RPMI7951 (cell line): Measurements from ENCODE around the gene WNK4. TPM values are rescaled to one million over a fixed set of nuclear protein-coding genes. Genes with fewer than 3 reads are reported as not detected.

Source experiments
- DNase-seq: peaks from one replicate; pipeline ENCODE4 v3.0.0-alpha.2; 2012; ENCODE audit warnings: low read depth
- total RNA-seq: library from RNA; depleted of rRNA; stranded (reverse); fragments of >200 nt; shearing (Covaris generic); gene quantifications from 2 replicates; pipeline ENCODE4 v1.2.3, GENCODE V29; 2014; rRNA removed

Gene WNK4
- total RNA-seq, 1 experiment from 2014 or later: 0.24 TPM

GRCh38 chr17:42841975-42842685, 61.7 kb downstream of the WNK4 start:
- no peak for DNase-seq

GRCh38 chr17:42843358-42843934, 63.0 kb downstream of the WNK4 start:
- peak; percentile 53 for DNase-seq

GRCh38 chr17:42844271-42844670, 63.9 kb downstream of the WNK4 start, which contains the start of gene AOC2:
Gene AOC2 (plus strand): TSS chr17:42844580. CDS start chr17:42844627, 47 bp downstream.
- DNase-seq: no peak

- DNase-seq: no peak
Observed at GRCh38 chr17:42844761-42845555, 64.5 kb downstream of the WNK4 start.

GRCh38 chr17:42845556-42845917, 65.1 kb downstream of the WNK4 start:
- no peak for DNase-seq

- DNase-seq: peak; percentile 44
Observed at GRCh38 chr17:42845918-42846593, 65.6 kb downstream of the WNK4 start.

Other genes with a start within 250 kb of the WNK4 start
- 12.7 and 15.5 TPM in 2 replicates for gene NAGLU, start 244.4 kb upstream of the WNK4 start, total RNA-seq
- gene HSD17B1, start 227.7 kb upstream of the WNK4 start, total RNA-seq: 0.68 and 1.4 TPM in 2 replicates
- 13.8 and 17.8 TPM in 2 replicates for gene COASY, start 218.5 kb upstream of the WNK4 start, total RNA-seq
- 28.1 and 29.7 TPM in 2 replicates for gene MLX, start 213.5 kb upstream of the WNK4 start, total RNA-seq
- gene PSMC3IP, start 202.9 kb upstream of the WNK4 start, total RNA-seq: 18.7 and 25.0 TPM in 2 replicates
- 25.4 and 28.7 TPM in 2 replicates for gene RETREG3, start 171.2 kb upstream of the WNK4 start, total RNA-seq
- gene TUBG1, start 170.9 kb upstream of the WNK4 start, total RNA-seq: 128 and 148 TPM in 2 replicates
- gene TUBG2, start 121.3 kb upstream of the WNK4 start, total RNA-seq: 19.9 and 21.6 TPM in 2 replicates
- 9.9 and 12.5 TPM in 2 replicates for gene PLEKHH3, start 103.6 kb upstream of the WNK4 start, total RNA-seq
- 1.4 and 2.0 TPM in 2 replicates for gene CCR10, start 98.8 kb upstream of the WNK4 start, total RNA-seq
- gene CNTNAP1, start 98.1 kb upstream of the WNK4 start, total RNA-seq: 9.6 and 10.2 TPM in 2 replicates
- gene EZH1, start 35.6 kb upstream of the WNK4 start, total RNA-seq: 8.5 and 9.7 TPM in 2 replicates
- gene RAMP2, start 19.4 kb upstream of the WNK4 start, total RNA-seq: 1.4 and 2.4 TPM in 2 replicates
- 106 and 117 TPM in 2 replicates for gene VPS25, start 7.2 kb upstream of the WNK4 start, total RNA-seq
- 102 and 119 TPM in 2 replicates for gene COA3, start 18.1 kb downstream of the WNK4 start, total RNA-seq
- gene CNTD1, start 18.3 kb downstream of the WNK4 start, total RNA-seq: 0.98 and 1.1 TPM in 2 replicates
- gene BECN1, start 43.7 kb downstream of the WNK4 start, total RNA-seq: 65.8 and 75.1 TPM in 2 replicates
- gene PSME3, start 52.8 kb downstream of the WNK4 start, total RNA-seq: 74.4 and 96.1 TPM in 2 replicates
- 0.10 and 0.36 TPM in 2 replicates for gene AOC2, start 64.0 kb downstream of the WNK4 start, total RNA-seq
- 0.10 TPM in 1 of 2 replicates, not detected in the other for gene AOC3, start 70.6 kb downstream of the WNK4 start, total RNA-seq
- not detected in 2 replicates for gene G6PC1, start 120.2 kb downstream of the WNK4 start, total RNA-seq
- gene AARSD1, start 183.8 kb downstream of the WNK4 start, total RNA-seq: 20.3 and 22.7 TPM in 2 replicates
- 2.0 and 2.3 TPM in 2 replicates for gene PTGES3L, start 199.5 kb downstream of the WNK4 start, total RNA-seq
- 4.7 and 5.0 TPM in 2 replicates for gene RUNDC1, start 200.0 kb downstream of the WNK4 start, total RNA-seq
- 1,798 and 1,894 TPM in 2 replicates for gene RPL27, start 217.8 kb downstream of the WNK4 start, total RNA-seq
- 26.7 and 43.8 TPM in 2 replicates for gene IFI35, start 226.2 kb downstream of the WNK4 start, total RNA-seq
- gene VAT1, start 241.8 kb downstream of the WNK4 start, total RNA-seq: 97.0 and 112 TPM in 2 replicates
- not detected in 2 replicates for gene RND2, start 244.6 kb downstream of the WNK4 start, total RNA-seq